Measurements from ENCODE around the gene CD22.

Gene CD22

DNA sequence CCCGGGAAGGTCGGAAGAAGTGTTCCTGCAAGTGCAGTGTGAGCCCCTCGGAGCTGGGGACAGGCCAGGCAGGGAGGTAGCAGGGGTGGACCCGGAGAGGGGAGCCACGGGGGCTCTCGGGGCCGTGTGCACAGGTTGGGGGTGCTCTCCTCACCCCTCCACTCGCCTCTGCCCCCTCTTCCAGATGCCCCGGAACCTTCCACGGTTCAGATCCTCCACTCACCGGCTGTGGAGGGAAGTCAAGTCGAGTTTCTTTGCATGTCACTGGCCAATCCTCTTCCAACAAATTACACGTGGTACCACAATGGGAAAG is 9.0 kb downstream of the CD22 start:
- H2AFZ ChIP-seq (ENCODE audit: low read length), result no peak overlapping the region
- no peak overlapping the region for H3K4me3 ChIP-seq (ENCODE audit: low read length, poor library complexity, severe bottlenecking)
- H3K9me3 ChIP-seq (ENCODE audit: insufficient read depth, low read depth, low read length), result no peaks in the 10 kb centered on the region
- H3K4me2 ChIP-seq (ENCODE audit: low read depth, low read length, poor library complexity, severe bottlenecking), result no peak overlapping the region
- no peak overlapping the region for H3K9ac ChIP-seq (ENCODE audit: low read depth, low read length, poor library complexity, severe bottlenecking)
- no peaks in the 10 kb centered on the region for H4K20me1 ChIP-seq (ENCODE audit: insufficient read depth, low read length, poor library complexity, severe bottlenecking)
- TF ChIP-seq, protein P1, sequence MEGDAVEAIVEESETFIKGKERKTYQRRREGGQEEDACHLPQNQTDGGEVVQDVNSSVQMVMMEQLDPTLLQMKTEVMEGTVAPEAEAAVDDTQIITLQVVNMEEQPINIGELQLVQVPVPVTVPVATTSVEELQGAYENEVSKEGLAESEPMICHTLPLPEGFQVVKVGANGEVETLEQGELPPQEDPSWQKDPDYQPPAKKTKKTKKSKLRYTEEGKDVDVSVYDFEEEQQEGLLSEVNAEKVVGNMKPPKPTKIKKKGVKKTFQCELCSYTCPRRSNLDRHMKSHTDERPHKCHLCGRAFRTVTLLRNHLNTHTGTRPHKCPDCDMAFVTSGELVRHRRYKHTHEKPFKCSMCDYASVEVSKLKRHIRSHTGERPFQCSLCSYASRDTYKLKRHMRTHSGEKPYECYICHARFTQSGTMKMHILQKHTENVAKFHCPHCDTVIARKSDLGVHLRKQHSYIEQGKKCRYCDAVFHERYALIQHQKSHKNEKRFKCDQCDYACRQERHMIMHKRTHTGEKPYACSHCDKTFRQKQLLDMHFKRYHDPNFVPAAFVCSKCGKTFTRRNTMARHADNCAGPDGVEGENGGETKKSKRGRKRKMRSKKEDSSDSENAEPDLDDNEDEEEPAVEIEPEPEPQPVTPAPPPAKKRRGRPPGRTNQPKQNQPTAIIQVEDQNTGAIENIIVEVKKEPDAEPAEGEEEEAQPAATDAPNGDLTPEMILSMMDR (conservative IDR thresholded peaks at IDR 0.05; ENCODE audit: low read length), result no peak
- no peak for TF ChIP-seq EZH2phosphoT487 (IDR thresholded peaks at IDR 0.05; ENCODE audit: borderline replicate concordance)
- no peaks in the 10 kb centered on the region for H3K27me3 ChIP-seq (ENCODE audit: insufficient read depth, low read length, poor library complexity, severe bottlenecking)
- H3F3A ChIP-seq (ENCODE audit: low read depth), result no peaks in the 10 kb centered on the region
- H3K4me1 ChIP-seq (ENCODE audit: insufficient read depth, low read length, poor library complexity, severe bottlenecking), result peaks cover 4% of the 10 kb centered on the region
- H3K79me2 ChIP-seq (ENCODE audit: insufficient read depth, low read length), result no peaks in the 10 kb centered on the region
- H3K36me3 ChIP-seq (ENCODE audit: insufficient read depth, low read length), result no peaks in the 10 kb centered on the region
- H3K9me2 ChIP-seq (replicated peaks; ENCODE audit: low read depth, low read length), result no peaks in the 10 kb centered on the region

DNA sequence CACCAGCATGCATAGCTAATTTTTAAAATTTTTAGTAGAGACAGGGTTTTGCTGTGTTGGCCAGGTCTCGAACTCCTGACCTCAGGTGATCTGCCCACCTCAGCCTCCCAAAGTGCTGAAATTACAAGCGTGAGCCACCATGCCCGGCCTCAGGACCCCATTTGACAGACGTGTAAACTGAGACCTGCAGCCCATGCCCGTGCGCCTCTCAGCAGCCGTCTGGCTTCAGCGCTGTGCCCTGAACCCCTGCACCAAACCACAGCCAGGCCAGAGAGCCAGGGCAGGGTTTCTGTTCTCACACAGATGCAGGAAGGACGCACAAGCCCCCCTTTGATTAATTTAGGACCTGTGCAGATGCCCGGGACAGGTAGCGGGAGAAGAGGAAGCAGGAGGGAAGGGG is 11.4 kb downstream of the CD22 start:
- Histone ChIP-seq H3K79me2 (ENCODE audit: insufficient read depth, low read length) (no peaks in the 10 kb centered on the region), H3K4me1 (ENCODE audit: insufficient read depth, low read length, poor library complexity, severe bottlenecking) (no peaks in the 10 kb centered on the region)
- no peak for TF ChIP-seq EZH2phosphoT487 (IDR thresholded peaks at IDR 0.05; ENCODE audit: borderline replicate concordance)
- TF ChIP-seq, protein P1 (conservative IDR thresholded peaks at IDR 0.05; ENCODE audit: low read length), result no peak

DNA sequence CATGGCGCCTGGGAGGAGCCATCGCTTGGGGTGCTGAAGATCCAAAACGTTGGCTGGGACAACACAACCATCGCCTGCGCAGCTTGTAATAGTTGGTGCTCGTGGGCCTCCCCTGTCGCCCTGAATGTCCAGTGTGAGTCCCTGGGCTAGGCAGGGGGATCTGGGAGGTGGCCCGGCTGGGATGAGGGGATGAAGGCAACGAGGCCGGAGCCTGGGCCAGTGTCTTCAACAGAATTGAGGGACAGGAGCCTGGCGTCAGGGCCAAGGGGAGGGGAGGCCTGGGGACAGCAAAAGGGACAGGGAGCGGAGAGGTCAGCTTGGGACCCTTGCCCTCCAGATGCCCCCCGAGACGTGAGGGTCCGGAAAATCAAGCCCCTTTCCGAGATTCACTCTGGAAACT is 12.0 kb downstream of the CD22 start:
- H3K9me2 ChIP-seq (replicated peaks; ENCODE audit: low read depth, low read length), result no peaks in the 10 kb centered on the region
- H3F3A ChIP-seq (ENCODE audit: low read depth), result no peaks in the 10 kb centered on the region
- TF ChIP-seq EZH2phosphoT487 (IDR thresholded peaks at IDR 0.05; ENCODE audit: borderline replicate concordance), result no peak
- TF ChIP-seq, protein P1 (conservative IDR thresholded peaks at IDR 0.05; ENCODE audit: low read length), result no peak
- H3K36me3 ChIP-seq (ENCODE audit: insufficient read depth, low read length), result no peaks in the 10 kb centered on the region
- no peaks in the 10 kb centered on the region for H3K9me3 ChIP-seq (ENCODE audit: insufficient read depth, low read depth, low read length)
- H2AFZ ChIP-seq (ENCODE audit: low read length), result no peak overlapping the region
- H4K20me1 ChIP-seq (ENCODE audit: insufficient read depth, low read length, poor library complexity, severe bottlenecking), result no peaks in the 10 kb centered on the region
- H3K79me2 ChIP-seq (ENCODE audit: insufficient read depth, low read length), result no peaks in the 10 kb centered on the region
- H3K9ac ChIP-seq (ENCODE audit: low read depth, low read length, poor library complexity, severe bottlenecking), result no peak overlapping the region
- no peak overlapping the region for H3K4me3 ChIP-seq (ENCODE audit: low read length, poor library complexity, severe bottlenecking)
- no peak overlapping the region for H3K4me2 ChIP-seq (ENCODE audit: low read depth, low read length, poor library complexity, severe bottlenecking)
- peaks cover under 1% of the 10 kb centered on the region for H3K4me1 ChIP-seq (ENCODE audit: insufficient read depth, low read length, poor library complexity, severe bottlenecking)
- H3K27me3 ChIP-seq (ENCODE audit: insufficient read depth, low read length, poor library complexity, severe bottlenecking), result no peaks in the 10 kb centered on the region

More for the DNA sequence above, 11.4 kb downstream of the CD22 start:
- no peaks in the 10 kb centered on the region for H3K27me3 ChIP-seq (ENCODE audit: insufficient read depth, low read length, poor library complexity, severe bottlenecking)
- no peaks in the 10 kb centered on the region for H3K36me3 ChIP-seq (ENCODE audit: insufficient read depth, low read length)
- H3K9ac ChIP-seq (ENCODE audit: low read depth, low read length, poor library complexity, severe bottlenecking), result no peak overlapping the region
- no peak overlapping the region for H2AFZ ChIP-seq (ENCODE audit: low read length)
- H4K20me1 ChIP-seq (ENCODE audit: insufficient read depth, low read length, poor library complexity, severe bottlenecking), result no peaks in the 10 kb centered on the region
- H3K4me3 ChIP-seq (ENCODE audit: low read length, poor library complexity, severe bottlenecking), result no peak overlapping the region
- no peaks in the 10 kb centered on the region for H3F3A ChIP-seq (ENCODE audit: low read depth)
- H3K9me3 ChIP-seq (ENCODE audit: insufficient read depth, low read depth, low read length), result no peaks in the 10 kb centered on the region
- no peak overlapping the region for H3K4me2 ChIP-seq (ENCODE audit: low read depth, low read length, poor library complexity, severe bottlenecking)
- no peaks in the 10 kb centered on the region for H3K9me2 ChIP-seq (replicated peaks; ENCODE audit: low read depth, low read length)
